A549 (cell line): ENCODE results near the gene MYH9. TPM values are rescaled to one million over a fixed set of nuclear protein-coding genes. Genes with fewer than 3 reads are reported as not detected.

Source experiments
- ATAC-seq, 2 experiments: fragments of 200-7000 bp in 1 of 2; fragments of >200 bp in 1 of 2; cut with Nextera tagmentation in 1 of 2; cut with Tn5 transposase in 1 of 2; 3 replicates each; pipeline versions ENCODE4 v1.8.0 to v1.9.1; 2018 to 2020; ENCODE audit warnings: mild to moderate bottlenecking in 1 of 2, moderate library complexity in 1 of 2
- CTCF ChIA-PET: fragments of 300-600 bp; sonication (Branson Sonifier 250); formaldehyde crosslinking; extraction: SDS; loops from one replicate; lab custom pipeline; 2021; ENCODE audit warnings: antibody characterized with exemption, inconsistent platforms; lab: Yijun Ruan, JAX
- POLR2A ChIA-PET: fragments of 350-600 bp; formaldehyde crosslinking; extraction: SDS; loops from one replicate; lab custom pipeline; 2021; ENCODE audit warnings: antibody characterized with exemption, inconsistent platforms; lab: Yijun Ruan, JAX
- DNase-seq, 2 experiments: peaks; one replicate each; pipeline versions ENCODE4 v3.0.0 to v3.0.0-alpha.2; 2011 to 2016; ENCODE audit warnings: low read depth in 1 of 2, low spot score in 1 of 2
- FAIRE-seq: peaks from 2 replicates; lab custom pipeline; 2011; peaks lifted over from hg19 to GRCh38; lab: Jason Lieb, UNC
- H3K27ac ChIP-seq, 2 experiments: fragments of >200 bp; sonication (Bioruptor Twin); formaldehyde crosslinking; 3 replicates each; pipeline ENCODE4 v1.5.1; 2016 to 2017
- H3K4me1 ChIP-seq: fragments of >200 bp; sonication (Bioruptor Twin); formaldehyde crosslinking; 3 replicates; pipeline ENCODE4 v1.6.1; 2016
- H3K4me2 ChIP-seq: fragments of >200 bp; sonication (Bioruptor Twin); formaldehyde crosslinking; 3 replicates; pipeline ENCODE4 v1.6.1; 2016
- H3K4me3 ChIP-seq: fragments of >200 bp; sonication (Bioruptor Twin); formaldehyde crosslinking; 3 replicates; pipeline ENCODE4 v1.5.1; 2016
- H3K9me3 ChIP-seq: fragments of >200 bp; sonication (Bioruptor Twin); formaldehyde crosslinking; 3 replicates; pipeline ENCODE4 v1.6.1; 2016
- BHLHE40 ChIP-seq: IDR thresholded peaks from 2 replicates; pipeline ENCODE4 v1.6.1; 2012; ENCODE audit warnings: low read depth, low read length, inconsistent platforms
- CBX2 ChIP-seq: fragments of 200-600 bp; sonication (generic); IDR thresholded peaks from 2 replicates; pipeline ENCODE4 v1.6.1; 2016; ENCODE audit warnings: low read depth, mild to moderate bottlenecking, borderline replicate concordance
- CBX8 ChIP-seq: fragments of 200-600 bp; sonication (generic); IDR thresholded peaks from 2 replicates; pipeline ENCODE4 v1.6.1; 2016
- CHD4 ChIP-seq: fragments of 200-600 bp; sonication (generic); IDR thresholded peaks from 2 replicates; pipeline ENCODE4 v1.6.1; 2016; ENCODE audit warnings: antibody characterized with exemption, mild to moderate bottlenecking, borderline replicate concordance
- EHF ChIP-seq: fragments of 250-450 bp; sonication (Bioruptor Pico); IDR thresholded peaks from 2 replicates; pipeline ENCODE4 v1.5.0; 2020; ENCODE audit warnings: mild to moderate bottlenecking
- EHMT2 ChIP-seq: fragments of 200-600 bp; sonication (generic); IDR thresholded peaks from 2 replicates; pipeline ENCODE4 v1.6.1; 2016; ENCODE audit warnings: antibody characterized with exemption, low read depth, mild to moderate bottlenecking, moderate library complexity
- EP300 ChIP-seq, 2 experiments: fragments of >200 bp; sonication (Bioruptor Twin); formaldehyde crosslinking; IDR thresholded peaks; 2 replicates in 1 of 2; 3 replicates in 1 of 2; pipeline ENCODE4 v1.6.1; 2016 to 2017
- ESRRA ChIP-seq: fragments of 150-350 bp; IDR thresholded peaks from 2 replicates; pipeline ENCODE4 v1.6.1; 2014; ENCODE audit warnings: mild to moderate bottlenecking, low read length, borderline replicate concordance
- FOSL2 ChIP-seq, 2 experiments: fragments of 450-650 bp in 1 of 2; fragments of >200 bp in 1 of 2; sonication (Bioruptor Twin) in 1 of 2; formaldehyde crosslinking; IDR thresholded peaks; 2 replicates each; pipeline versions ENCODE4 v1.5.0 to v1.6.1; 2016 to 2020; ENCODE audit warnings: mild to moderate bottlenecking in 1 of 2, moderate library complexity in 1 of 2
- FOXS1 ChIP-seq: fragments of 250-450 bp; sonication (Bioruptor Pico); IDR thresholded peaks from 2 replicates; pipeline ENCODE4 v1.5.0; 2020; ENCODE audit warnings: mild to moderate bottlenecking, moderate library complexity
- HEYL ChIP-seq: fragments of 250-450 bp; sonication (Bioruptor Pico); IDR thresholded peaks from 2 replicates; pipeline ENCODE4 v1.8.0; 2021; ENCODE audit warnings: mild to moderate bottlenecking, moderate library complexity
- HOXA7 ChIP-seq: fragments of 250-450 bp; sonication (Bioruptor Pico); IDR thresholded peaks from 2 replicates; pipeline ENCODE4 v1.5.0; 2020; ENCODE audit warnings: mild to moderate bottlenecking, moderate library complexity
- HOXB13 ChIP-seq: fragments of 250-450 bp; sonication (Bioruptor Pico); IDR thresholded peaks from 2 replicates; pipeline ENCODE4 v1.5.0; 2020; ENCODE audit warnings: low read depth, mild to moderate bottlenecking, moderate library complexity
- KDM5A ChIP-seq: fragments of 200-600 bp; sonication (generic); IDR thresholded peaks from 2 replicates; pipeline ENCODE4 v1.6.1; 2016; ENCODE audit warnings: antibody characterized with exemption, mild to moderate bottlenecking
- MAFK ChIP-seq: fragments of 450-650 bp; IDR thresholded peaks from 2 replicates; pipeline ENCODE4 v1.6.1; 2014; ENCODE audit not compliant: partially characterized antibody
- MAZ ChIP-seq: fragments of 150-350 bp; IDR thresholded peaks from 2 replicates; pipeline ENCODE4 v1.6.1; 2014; ENCODE audit warnings: antibody characterized with exemption, low read depth, low read length, borderline replicate concordance
- NFE2L2 ChIP-seq: fragments of 150-350 bp; conservative IDR thresholded peaks from 2 replicates; pipeline ENCODE4 v1.6.1; 2014; ENCODE audit warnings: low read length
- NPAS2 ChIP-seq: fragments of 250-450 bp; sonication (Bioruptor Pico); IDR thresholded peaks from 2 replicates; pipeline ENCODE4 v1.8.0; 2022; ENCODE audit warnings: mild to moderate bottlenecking, moderate library complexity, borderline replicate concordance
- TP53 ChIP-seq: fragments of 250-450 bp; sonication (Bioruptor Pico); IDR thresholded peaks from 2 replicates; pipeline ENCODE4 v1.5.0; 2021; ENCODE audit warnings: mild to moderate bottlenecking, moderate library complexity
- ZSCAN20 ChIP-seq: fragments of 250-450 bp; sonication (Bioruptor Pico); IDR thresholded peaks from 2 replicates; pipeline ENCODE4 v1.8.0; 2022; ENCODE audit warnings: mild to moderate bottlenecking, moderate library complexity
- WGBS: methylation state at CpG from one replicate; pipeline ENCODE4 v1.1.6; 2017; ENCODE audit errors: missing lambda C conversion rate; 5-methylcytosine and 5-hydroxymethylcytosine counted together
- polyA plus RNA-seq, 4 experiments: library from polyadenylated mRNA; depleted of rRNA in 3 of 4; stranded (reverse); fragments of >200 nt; fragmentation: RNase III in 1 of 4; extraction: RNeasy Plus Mini Kit Qiagen cat#74134 plus additional on column Dnase treatment in 1 of 4; gene quantifications; 2 replicates in 3 of 4; 3 replicates in 1 of 4; pipeline ENCODE4 v1.2.3, GENCODE V29; 2011 to 2017
- TF ChIP-seq, protein P1 (sequence below): fragments of >200 bp; sonication (Bioruptor Twin); formaldehyde crosslinking; IDR thresholded peaks from 3 replicates; pipeline ENCODE4 v1.6.1; 2016
- TF ChIP-seq, protein P2 (sequence below): fragments of 200-600 bp; sonication (generic); IDR thresholded peaks from 2 replicates; pipeline ENCODE4 v1.6.1; 2016; ENCODE audit warnings: antibody characterized with exemption, mild to moderate bottlenecking, moderate library complexity
- TF ChIP-seq, protein P3 (sequence below): fragments of >200 bp; sonication (Bioruptor Twin); formaldehyde crosslinking; IDR thresholded peaks from 2 replicates; pipeline ENCODE4 v1.6.1; 2016
- TF ChIP-seq, protein P4 (sequence below): fragments of 250-450 bp; sonication (Bioruptor Pico); IDR thresholded peaks from 2 replicates; pipeline ENCODE4 v1.5.0; 2021; ENCODE audit warnings: mild to moderate bottlenecking, moderate library complexity, borderline replicate concordance
- TF ChIP-seq, protein P5 (sequence below): fragments of >200 bp; sonication (Bioruptor Twin); formaldehyde crosslinking; IDR thresholded peaks from 3 replicates; pipeline ENCODE4 v1.5.1; 2016
- TF ChIP-seq, protein P6 (sequence below): fragments of 450-650 bp; IDR thresholded peaks from 2 replicates; pipeline ENCODE4 v1.6.1; 2014; ENCODE audit warnings: antibody characterized with exemption
- TF ChIP-seq, protein P7 (sequence below): IDR thresholded peaks from 2 replicates; pipeline ENCODE4 v1.6.1; 2012

MYH9 gene
- polyA plus RNA-seq, 2 of the 4 experiments (the other 2 are of a cell fraction): 92.1 to 158 TPM

DNA sequence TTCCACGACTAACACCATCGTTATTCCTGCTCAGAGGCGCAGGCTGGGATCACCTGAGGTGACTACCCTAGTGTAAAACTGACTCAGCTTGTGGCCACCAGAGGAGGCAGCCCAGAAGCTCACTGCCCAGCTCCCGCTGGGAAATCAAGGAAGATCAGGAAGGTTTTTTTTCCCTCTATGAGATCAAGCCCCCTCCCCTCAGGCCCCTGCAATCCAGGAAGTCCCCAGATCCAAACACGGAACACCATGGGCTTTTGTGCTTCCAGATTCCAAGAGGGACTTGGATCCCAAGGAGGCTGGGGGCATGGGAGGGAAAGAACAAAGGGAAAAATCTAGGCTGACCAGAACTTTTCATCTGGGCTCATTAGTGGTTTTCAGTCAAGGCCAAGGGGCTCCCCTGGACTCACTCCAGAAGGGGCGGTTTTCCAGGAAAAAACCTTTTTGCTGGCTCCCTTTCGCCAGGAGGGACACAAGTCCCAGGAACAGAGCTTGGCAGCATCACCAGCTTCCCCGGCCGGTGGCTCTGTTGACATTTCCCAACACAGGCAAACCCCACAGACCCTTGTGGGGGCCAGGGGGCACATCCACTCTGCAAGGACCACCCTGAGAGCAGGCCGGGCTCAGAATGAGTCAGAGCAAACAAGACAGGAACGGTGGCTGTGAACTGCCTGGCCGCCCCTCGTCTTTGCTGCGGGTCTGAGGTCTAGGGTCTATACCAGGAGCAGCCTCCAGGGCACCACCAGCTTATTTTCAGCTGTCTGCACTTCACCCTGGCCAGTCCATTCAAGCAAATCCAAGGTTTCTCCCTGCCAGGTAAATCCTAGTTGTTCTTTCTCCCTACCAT is 36.8 kb downstream of the MYH9 start:
- CTCF ChIA-PET: interaction anchor here (0.8 to 3.2 kb wide), 11 partner anchors 9 to 120 kb away, joined by 3 to 9 read pairs (median 5); no protein-coding TSS in a partner anchor
- peak overlapping the region; percentile 98 to 99 for H3K27ac ChIP-seq
- peak overlapping the region; percentile 94 for H3K4me2 ChIP-seq
- H3K4me1 ChIP-seq: peaks cover 86% of the 10 kb centered on the region
- H3K4me3 ChIP-seq: peak overlapping the region; percentile 20; the same call in 2 of the 3 replicates
- DNase-seq (peak; percentile 66 to 79), FAIRE-seq (no peak), ATAC-seq (peak; percentile 55 to 66)
- POLR2A ChIA-PET: interaction anchor here (0.8 to 2.3 kb wide), 5 partner anchors 9 to 37 kb away, joined by 3 to 12 read pairs (median 5); partner anchors contain the start of gene MYH9
- WGBS: 3% methylated on average over 9 of the region's 14 CpGs
- no peaks in the 10 kb centered on the region for H3K9me3 ChIP-seq
- TF ChIP-seq HEYL (no peak), CHD4 (no peak), TP53 (CRISPR knock-in tag) (no peak), ESRRA (no peak), EHF (no peak), KDM5A (no peak), EHMT2 (no peak), ZSCAN20 (CRISPR knock-in tag) (no peak), HOXB13 (CRISPR knock-in tag) (no peak), MAFK (peak; percentile 4), BHLHE40 (no peak), EP300 (IDR thresholded peaks at IDR 0.05) (peak; percentile 65 to 85; a peak in 3 of 5 replicates), NFE2L2 (no peak), FOSL2 (IDR thresholded peaks at IDR 0.05) (no peak), FOSL2 (CRISPR knock-in tag; IDR thresholded peaks at IDR 0.05) (peak; percentile 76), CBX2 (no peak), FOXS1 (CRISPR knock-in tag) (no peak), MAZ (no peak), CBX8 (no peak), HOXA7 (no peak), NPAS2 (CRISPR knock-in tag) (no peak)
- TF ChIP-seq, protein P1, sequence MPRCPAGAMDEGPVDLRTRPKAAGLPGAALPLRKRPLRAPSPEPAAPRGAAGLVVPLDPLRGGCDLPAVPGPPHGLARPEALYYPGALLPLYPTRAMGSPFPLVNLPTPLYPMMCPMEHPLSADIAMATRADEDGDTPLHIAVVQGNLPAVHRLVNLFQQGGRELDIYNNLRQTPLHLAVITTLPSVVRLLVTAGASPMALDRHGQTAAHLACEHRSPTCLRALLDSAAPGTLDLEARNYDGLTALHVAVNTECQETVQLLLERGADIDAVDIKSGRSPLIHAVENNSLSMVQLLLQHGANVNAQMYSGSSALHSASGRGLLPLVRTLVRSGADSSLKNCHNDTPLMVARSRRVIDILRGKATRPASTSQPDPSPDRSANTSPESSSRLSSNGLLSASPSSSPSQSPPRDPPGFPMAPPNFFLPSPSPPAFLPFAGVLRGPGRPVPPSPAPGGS: 0 out of 3 replicates have a peak, but pooled peaks have one; percentile 34
- TF ChIP-seq, protein P2, sequence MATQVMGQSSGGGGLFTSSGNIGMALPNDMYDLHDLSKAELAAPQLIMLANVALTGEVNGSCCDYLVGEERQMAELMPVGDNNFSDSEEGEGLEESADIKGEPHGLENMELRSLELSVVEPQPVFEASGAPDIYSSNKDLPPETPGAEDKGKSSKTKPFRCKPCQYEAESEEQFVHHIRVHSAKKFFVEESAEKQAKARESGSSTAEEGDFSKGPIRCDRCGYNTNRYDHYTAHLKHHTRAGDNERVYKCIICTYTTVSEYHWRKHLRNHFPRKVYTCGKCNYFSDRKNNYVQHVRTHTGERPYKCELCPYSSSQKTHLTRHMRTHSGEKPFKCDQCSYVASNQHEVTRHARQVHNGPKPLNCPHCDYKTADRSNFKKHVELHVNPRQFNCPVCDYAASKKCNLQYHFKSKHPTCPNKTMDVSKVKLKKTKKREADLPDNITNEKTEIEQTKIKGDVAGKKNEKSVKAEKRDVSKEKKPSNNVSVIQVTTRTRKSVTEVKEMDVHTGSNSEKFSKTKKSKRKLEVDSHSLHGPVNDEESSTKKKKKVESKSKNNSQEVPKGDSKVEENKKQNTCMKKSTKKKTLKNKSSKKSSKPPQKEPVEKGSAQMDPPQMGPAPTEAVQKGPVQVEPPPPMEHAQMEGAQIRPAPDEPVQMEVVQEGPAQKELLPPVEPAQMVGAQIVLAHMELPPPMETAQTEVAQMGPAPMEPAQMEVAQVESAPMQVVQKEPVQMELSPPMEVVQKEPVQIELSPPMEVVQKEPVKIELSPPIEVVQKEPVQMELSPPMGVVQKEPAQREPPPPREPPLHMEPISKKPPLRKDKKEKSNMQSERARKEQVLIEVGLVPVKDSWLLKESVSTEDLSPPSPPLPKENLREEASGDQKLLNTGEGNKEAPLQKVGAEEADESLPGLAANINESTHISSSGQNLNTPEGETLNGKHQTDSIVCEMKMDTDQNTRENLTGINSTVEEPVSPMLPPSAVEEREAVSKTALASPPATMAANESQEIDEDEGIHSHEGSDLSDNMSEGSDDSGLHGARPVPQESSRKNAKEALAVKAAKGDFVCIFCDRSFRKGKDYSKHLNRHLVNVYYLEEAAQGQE: no peak
- TF ChIP-seq, protein P3, sequence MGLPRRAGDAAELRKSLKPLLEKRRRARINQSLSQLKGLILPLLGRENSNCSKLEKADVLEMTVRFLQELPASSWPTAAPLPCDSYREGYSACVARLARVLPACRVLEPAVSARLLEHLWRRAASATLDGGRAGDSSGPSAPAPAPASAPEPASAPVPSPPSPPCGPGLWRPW: no peak
- TF ChIP-seq, protein P4, sequence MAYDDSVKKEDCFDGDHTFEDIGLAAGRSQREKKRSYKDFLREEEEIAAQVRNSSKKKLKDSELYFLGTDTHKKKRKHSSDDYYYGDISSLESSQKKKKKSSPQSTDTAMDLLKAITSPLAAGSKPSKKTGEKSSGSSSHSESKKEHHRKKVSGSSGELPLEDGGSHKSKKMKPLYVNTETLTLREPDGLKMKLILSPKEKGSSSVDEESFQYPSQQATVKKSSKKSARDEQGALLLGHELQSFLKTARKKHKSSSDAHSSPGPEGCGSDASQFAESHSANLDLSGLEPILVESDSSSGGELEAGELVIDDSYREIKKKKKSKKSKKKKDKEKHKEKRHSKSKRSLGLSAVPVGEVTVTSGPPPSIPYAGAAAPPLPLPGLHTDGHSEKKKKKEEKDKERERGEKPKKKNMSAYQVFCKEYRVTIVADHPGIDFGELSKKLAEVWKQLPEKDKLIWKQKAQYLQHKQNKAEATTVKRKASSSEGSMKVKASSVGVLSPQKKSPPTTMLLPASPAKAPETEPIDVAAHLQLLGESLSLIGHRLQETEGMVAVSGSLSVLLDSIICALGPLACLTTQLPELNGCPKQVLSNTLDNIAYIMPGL (CRISPR knock-in tag): no peak
- TF ChIP-seq, protein P5, sequence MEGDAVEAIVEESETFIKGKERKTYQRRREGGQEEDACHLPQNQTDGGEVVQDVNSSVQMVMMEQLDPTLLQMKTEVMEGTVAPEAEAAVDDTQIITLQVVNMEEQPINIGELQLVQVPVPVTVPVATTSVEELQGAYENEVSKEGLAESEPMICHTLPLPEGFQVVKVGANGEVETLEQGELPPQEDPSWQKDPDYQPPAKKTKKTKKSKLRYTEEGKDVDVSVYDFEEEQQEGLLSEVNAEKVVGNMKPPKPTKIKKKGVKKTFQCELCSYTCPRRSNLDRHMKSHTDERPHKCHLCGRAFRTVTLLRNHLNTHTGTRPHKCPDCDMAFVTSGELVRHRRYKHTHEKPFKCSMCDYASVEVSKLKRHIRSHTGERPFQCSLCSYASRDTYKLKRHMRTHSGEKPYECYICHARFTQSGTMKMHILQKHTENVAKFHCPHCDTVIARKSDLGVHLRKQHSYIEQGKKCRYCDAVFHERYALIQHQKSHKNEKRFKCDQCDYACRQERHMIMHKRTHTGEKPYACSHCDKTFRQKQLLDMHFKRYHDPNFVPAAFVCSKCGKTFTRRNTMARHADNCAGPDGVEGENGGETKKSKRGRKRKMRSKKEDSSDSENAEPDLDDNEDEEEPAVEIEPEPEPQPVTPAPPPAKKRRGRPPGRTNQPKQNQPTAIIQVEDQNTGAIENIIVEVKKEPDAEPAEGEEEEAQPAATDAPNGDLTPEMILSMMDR: no peak
- TF ChIP-seq, protein P6, sequence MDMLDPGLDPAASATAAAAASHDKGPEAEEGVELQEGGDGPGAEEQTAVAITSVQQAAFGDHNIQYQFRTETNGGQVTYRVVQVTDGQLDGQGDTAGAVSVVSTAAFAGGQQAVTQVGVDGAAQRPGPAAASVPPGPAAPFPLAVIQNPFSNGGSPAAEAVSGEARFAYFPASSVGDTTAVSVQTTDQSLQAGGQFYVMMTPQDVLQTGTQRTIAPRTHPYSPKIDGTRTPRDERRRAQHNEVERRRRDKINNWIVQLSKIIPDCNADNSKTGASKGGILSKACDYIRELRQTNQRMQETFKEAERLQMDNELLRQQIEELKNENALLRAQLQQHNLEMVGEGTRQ: no peak
- TF ChIP-seq, protein P7, sequence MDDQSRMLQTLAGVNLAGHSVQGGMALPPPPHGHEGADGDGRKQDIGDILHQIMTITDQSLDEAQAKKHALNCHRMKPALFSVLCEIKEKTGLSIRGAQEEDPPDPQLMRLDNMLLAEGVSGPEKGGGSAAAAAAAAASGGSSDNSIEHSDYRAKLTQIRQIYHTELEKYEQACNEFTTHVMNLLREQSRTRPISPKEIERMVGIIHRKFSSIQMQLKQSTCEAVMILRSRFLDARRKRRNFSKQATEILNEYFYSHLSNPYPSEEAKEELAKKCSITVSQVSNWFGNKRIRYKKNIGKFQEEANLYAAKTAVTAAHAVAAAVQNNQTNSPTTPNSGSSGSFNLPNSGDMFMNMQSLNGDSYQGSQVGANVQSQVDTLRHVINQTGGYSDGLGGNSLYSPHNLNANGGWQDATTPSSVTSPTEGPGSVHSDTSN: no peak
